ENCODE results near the gene ACSM4.
"Not testable (repeated sequence)": the region's sequence is repeated elsewhere in the genome, so short reads cannot be mapped to it uniquely, and the experiment has no call there.

ACSM4 gene, protein sequence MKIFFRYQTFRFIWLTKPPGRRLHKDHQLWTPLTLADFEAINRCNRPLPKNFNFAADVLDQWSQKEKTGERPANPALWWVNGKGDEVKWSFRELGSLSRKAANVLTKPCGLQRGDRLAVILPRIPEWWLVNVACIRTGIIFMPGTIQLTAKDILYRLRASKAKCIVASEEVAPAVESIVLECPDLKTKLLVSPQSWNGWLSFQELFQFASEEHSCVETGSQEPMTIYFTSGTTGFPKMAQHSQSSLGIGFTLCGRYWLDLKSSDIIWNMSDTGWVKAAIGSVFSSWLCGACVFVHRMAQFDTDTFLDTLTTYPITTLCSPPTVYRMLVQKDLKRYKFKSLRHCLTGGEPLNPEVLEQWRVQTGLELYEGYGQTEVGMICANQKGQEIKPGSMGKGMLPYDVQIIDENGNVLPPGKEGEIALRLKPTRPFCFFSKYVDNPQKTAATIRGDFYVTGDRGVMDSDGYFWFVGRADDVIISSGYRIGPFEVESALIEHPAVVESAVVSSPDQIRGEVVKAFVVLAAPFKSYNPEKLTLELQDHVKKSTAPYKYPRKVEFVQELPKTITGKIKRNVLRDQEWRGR

DNA sequence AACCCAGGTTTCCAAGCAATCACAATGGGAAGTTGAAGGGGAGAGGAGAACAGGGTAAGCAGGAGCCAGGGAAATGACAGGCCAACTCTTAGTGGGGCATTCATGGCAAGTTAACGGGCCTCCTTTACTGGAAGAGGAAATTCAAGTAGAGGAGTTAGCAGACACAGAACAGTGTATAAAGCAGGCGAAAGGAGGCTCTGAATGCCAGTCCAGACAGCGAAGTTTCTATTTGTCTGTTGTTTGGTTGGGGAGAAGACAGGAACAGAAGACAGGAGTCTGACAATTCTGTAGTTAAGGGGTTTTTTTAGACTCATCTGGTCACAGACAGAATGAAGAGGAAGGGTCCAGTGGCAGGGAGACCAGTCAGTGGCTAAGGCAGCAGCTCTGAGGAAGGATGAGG, at the start of gene ACSM4:
ACSM4 (plus strand) TSS at position 301 of the 400 bp plus-strand sequence. CDS start 260 bp downstream, outside the sequence.
- no peak for DNase-seq (ENCODE audit: low read depth)

DNA sequence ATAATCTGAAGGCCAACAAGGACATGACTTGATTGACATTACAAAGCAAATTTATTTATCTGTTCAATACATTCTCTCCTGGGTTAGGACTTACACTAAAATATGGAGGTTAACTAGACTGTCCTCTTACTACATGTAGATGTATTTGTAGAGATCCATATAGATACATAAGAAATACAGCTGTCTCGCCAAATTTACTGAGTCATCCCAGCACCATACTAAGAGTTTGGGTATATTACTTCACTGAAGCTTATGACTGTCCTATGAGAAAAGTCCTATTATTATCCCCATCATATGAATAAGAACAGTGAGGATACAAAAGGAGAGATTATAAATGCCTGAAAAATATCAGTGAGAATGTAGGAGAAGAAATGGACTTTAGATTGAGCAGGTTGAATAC, 44.8 kb upstream of the ACSM4 start:
- DNase-seq (ENCODE audit: low read depth), result no peak

DNA sequence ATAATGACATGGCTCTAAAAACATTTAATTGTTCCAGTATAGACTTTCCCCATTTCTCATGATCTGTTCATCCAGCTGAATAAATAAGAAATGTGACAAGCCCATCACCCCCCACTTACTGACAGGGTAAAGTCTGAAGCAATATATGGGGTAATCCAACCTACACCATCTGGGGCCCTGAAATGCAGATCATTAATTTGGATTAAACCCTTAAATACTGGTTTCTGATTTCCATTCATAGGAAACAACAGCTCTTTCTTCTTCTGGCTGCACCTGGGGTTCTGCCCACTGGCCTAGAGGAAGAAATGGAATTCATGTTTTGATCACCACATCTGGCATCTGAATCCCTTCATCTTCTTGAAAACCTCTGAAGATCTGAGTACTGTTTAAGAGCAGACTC, 39.3 kb upstream of the ACSM4 start:
- DNase-seq (ENCODE audit: low read depth), result no peak

GRCh38 chr12:7265251-7265650, 38.6 kb upstream of the ACSM4 start:
- no peak for DNase-seq (ENCODE audit: low read depth)

DNA sequence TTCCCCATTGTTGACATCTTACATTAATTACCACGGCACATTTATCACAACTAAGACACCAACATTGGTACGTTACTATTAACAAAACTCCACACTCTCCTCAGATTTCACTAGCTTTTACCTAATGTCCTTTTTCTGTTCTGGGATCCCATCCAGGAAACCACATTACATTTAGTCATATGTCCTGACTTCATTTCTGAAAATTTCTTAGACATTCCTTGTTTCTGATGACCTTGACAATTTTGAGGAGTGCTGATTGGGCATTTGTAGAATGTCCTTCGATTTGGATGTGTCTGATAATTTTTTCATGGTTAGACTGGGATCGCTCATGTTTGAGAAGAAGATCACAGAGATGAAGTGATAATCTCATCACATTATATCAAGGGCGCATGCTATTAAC, 34.6 kb upstream of the ACSM4 start:
- DNase-seq (ENCODE audit: low read depth), result no peak

GRCh38 chr12:7271893-7272514, 31.9 kb upstream of the ACSM4 start:
- DNase-seq (ENCODE audit: low read depth), result no peak

GRCh38 chr12:7275482-7275881, 28.4 kb upstream of the ACSM4 start:
- not testable (repeated sequence) for DNase-seq (ENCODE audit: low read depth)

GRCh38 chr12:7282844-7283243, 21.0 kb upstream of the ACSM4 start:
- DNase-seq (ENCODE audit: low read depth), result no peak

DNA sequence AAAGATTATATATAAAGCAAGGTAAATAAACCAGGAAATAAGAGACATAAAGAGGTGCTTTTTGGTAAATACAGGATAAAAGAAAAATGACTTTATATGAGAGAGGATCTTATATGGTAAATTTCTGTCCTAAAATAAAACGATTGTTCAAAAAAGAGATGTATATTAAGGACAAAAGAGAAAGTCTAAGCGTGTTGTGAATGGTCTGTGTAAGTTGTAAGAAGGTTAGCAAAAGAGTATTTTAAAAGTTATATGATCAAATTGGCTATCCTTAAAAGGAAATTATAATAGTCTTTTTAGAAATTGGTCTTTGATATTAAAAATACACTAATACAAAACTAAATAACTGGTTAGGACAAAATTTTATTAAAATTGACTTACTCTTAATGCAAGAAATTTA, 14.1 kb upstream of the ACSM4 start:
- DNase-seq (ENCODE audit: low read depth), result peak; percentile 20

DNA sequence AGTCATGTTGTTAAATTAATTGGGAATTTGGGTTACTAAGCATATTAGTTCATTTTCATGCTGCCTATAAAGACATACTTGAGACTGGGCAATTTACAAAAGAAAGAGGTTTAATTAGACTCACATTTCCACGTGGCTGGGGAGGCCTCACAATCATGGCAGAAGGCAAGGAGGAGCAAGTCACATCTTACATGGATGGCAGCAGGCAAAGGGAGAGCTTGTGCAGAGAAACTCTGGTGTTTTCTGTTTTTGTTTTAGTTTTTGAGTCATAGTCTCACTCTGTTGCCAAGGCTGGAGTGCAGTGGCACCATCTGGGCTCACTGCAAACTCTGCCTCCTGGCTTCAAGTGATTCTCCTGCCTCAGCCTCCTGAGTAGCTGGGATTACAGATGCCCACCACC, 13.3 kb upstream of the ACSM4 start:
- not testable (repeated sequence) for DNase-seq (ENCODE audit: low read depth)

- no peak for DNase-seq (ENCODE audit: low read depth)
These were observed 11.6 kb upstream of the ACSM4 start for GRCh38 chr12:7292300-7292699.

- DNase-seq (ENCODE audit: low read depth), result peak; percentile 45
These were observed 10.2 kb upstream of the ACSM4 start for GRCh38 chr12:7293670-7294069.

- no peak for DNase-seq (ENCODE audit: low read depth)
These were observed 8.3 kb upstream of the ACSM4 start for GRCh38 chr12:7295529-7295928.

GRCh38 chr12:7297865-7298264, 6.0 kb upstream of the ACSM4 start:
- DNase-seq (ENCODE audit: low read depth), result no peak

DNA sequence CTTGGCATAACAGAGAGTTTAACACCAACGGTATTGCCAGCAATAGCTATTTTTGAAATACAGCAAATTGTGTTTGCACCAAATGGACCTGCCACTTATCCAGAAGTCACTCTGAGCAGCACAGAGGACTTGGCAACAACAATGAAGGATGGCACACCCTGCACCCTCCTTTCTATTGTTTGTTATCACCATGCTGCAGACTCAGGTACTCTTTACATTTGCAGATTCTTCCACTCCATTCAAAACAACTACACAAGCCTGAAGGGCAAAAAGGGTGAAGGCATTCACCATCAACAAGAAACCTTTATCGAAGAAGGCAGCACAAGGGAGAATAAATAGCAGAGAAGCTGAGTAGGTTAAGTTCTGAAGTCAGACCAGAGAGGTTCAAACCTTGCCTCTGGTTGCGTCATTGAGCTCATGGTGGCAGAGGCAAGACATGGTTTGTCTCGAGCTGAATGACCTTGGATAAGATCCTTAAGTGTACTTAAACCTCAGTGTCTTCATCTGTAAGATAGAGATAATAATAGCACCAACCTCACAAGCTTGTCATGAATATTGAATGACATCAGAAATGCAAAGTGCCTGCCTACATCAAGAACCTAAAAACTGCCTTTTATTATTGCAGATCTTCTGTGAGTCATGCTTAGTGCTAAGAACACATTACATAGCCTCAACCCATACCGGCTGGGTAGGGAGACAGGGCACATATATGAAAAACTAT, 1.4 kb upstream of the ACSM4 start:
- no peak for DNase-seq (ENCODE audit: low read depth)

GRCh38 chr12:7303230-7303629, 642 bp upstream of the ACSM4 start:
- no peak for DNase-seq (ENCODE audit: low read depth)

DNA sequence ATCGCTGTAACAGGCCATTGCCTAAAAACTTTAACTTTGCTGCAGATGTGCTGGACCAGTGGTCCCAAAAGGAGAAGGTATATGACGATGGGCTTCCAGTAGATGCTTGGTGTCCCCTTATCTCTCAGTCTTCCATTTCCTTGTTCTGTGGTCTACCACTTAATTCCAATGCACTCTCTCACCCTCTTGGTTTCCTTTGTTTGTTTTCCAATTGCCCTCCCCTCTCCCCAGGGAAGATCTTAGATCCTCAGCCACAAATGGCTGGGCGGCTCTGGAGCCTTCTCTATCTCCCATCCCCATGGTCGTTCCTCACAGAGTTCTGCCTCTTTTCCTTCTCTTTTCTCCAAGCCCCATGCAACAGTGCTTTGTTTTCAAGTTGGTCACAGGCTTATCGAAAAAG, 584 bp downstream of the ACSM4 start:
- no peak for DNase-seq (ENCODE audit: low read depth)

GRCh38 chr12:7310070-7310469, 6.2 kb downstream of the ACSM4 start:
- DNase-seq (ENCODE audit: low read depth), result no peak

- no peak for DNase-seq (ENCODE audit: low read depth)
These were observed 16.1 kb downstream of the ACSM4 start for GRCh38 chr12:7319930-7320329.

DNA sequence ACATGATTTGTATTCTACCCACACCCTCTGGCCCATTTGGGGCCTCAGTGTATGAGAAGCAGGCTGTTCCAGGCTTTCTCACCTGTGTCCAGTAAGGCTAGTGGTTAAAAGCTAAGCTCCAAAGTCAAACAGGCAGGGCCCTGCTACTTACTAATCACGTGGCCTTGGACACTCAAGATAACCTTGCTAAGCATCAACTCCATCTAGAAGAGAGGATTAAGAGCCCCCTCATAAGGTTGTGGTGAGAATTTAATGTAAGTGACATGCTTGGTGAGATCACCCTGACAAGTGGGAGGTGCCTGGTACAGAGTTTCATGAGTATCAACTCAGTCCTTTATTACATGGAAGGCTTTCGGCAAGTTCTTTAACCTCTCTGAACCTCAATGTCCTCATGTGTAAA, 17.8 kb downstream of the ACSM4 start:
- no peak for DNase-seq (ENCODE audit: low read depth)

DNA sequence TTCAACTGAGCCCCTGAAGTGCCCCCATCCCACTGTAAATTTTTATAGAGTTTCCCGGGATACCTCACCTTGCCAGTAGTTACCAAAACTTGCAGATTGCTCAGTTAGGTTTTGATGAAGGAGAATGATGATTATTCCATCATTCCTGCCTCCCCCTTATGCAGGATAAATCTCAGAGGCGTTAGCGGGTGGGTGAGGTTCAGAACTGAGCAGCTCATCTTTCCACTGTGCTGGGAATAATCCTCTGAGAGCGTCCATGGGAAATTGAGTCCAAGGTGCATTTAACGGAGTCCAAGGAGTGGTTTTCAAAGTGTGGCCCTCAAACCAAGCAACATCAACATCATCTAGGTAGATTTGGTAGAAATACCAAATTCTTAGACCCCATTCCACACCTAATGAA, 18.7 kb downstream of the ACSM4 start:
- DNase-seq (ENCODE audit: low read depth), result no peak

DNA sequence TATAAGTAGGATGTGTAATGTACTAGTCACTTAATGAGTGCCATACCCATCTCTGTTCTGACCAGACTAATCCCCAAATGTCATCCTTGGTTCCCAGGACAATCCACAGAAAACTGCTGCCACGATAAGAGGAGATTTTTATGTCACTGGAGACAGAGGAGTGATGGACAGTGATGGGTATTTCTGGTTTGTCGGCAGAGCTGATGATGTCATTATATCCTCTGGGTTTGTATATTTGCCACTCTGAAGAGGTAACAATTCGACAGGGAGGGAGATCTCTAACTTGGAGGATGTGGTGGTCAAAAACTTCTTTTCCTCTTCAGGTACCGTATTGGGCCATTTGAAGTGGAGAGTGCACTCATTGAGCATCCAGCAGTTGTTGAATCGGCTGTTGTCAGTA, 20.3 kb downstream of the ACSM4 start:
- DNase-seq (ENCODE audit: low read depth), result no peak

- no peak for DNase-seq (ENCODE audit: low read depth)
These were observed 24.0 kb downstream of the ACSM4 start for GRCh38 chr12:7327918-7328317.
